Neural progenitor cell (in vitro differentiated cells): ENCODE measurements around the gene BAZ2A.

Source experiments
- EZH2 ChIP-seq: fragments of 200-600 bp; sonication (generic); IDR thresholded peaks from 2 replicates; pipeline ENCODE4 v1.6.1; 2017; ENCODE audit warnings: antibody characterized with exemption, mild to moderate bottlenecking, moderate library complexity
- TF ChIP-seq, protein P1 (sequence below): fragments of 200-600 bp; sonication (generic); IDR thresholded peaks from 2 replicates; pipeline ENCODE4 v1.5.1; 2017; ENCODE audit warnings: antibody characterized with exemption, mild to moderate bottlenecking

DNA sequence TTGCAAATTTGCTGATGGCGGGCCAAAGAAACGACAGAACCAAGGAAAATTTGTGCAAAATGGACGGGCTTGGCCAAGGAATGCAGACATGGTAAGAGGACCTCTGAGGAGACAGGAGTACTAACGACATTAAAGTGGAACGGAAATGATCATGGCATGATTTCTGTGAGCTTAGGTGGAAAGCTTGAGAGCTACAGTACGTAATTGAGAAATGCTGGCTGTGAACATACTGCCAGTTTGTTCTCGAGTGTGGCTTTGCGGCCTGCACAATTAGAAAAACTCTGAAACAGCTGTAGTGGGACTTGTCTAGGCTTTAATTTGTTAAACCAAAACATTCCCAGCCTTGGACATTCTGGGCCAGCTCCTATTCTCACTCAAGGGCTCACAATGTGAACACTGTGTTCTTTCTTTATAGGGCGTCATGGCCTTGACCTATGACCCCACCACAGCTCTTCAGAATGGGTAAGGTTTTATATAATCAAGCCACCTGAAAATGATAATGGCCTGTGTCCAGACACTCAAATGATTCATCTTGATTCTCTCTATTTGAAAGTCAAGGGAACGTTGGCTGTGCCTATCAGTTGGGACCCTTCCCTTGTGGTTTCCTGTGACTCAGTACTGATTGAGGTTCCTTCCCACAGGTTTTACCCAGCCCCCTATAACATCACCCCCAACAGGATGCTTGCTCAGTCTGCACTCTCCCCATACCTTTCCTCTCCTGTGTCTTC lies 48.5 kb downstream of the BAZ2A start:
- TF ChIP-seq, protein P1, sequence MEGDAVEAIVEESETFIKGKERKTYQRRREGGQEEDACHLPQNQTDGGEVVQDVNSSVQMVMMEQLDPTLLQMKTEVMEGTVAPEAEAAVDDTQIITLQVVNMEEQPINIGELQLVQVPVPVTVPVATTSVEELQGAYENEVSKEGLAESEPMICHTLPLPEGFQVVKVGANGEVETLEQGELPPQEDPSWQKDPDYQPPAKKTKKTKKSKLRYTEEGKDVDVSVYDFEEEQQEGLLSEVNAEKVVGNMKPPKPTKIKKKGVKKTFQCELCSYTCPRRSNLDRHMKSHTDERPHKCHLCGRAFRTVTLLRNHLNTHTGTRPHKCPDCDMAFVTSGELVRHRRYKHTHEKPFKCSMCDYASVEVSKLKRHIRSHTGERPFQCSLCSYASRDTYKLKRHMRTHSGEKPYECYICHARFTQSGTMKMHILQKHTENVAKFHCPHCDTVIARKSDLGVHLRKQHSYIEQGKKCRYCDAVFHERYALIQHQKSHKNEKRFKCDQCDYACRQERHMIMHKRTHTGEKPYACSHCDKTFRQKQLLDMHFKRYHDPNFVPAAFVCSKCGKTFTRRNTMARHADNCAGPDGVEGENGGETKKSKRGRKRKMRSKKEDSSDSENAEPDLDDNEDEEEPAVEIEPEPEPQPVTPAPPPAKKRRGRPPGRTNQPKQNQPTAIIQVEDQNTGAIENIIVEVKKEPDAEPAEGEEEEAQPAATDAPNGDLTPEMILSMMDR: no peak
- no peak for TF ChIP-seq EZH2
